GM18907 (cell line): Measurements from ENCODE around the gene OR51Q1.

ENCODE experiments used
- ATAC-seq: cut with Tn5 transposase; IDR thresholded peaks from one replicate; pipeline ENCODE4 v1.9.1; 2021; ENCODE audit warnings: mild to moderate bottlenecking, moderate library complexity; ENCODE audit not compliant: unreplicated experiment

OR51Q1 gene, protein sequence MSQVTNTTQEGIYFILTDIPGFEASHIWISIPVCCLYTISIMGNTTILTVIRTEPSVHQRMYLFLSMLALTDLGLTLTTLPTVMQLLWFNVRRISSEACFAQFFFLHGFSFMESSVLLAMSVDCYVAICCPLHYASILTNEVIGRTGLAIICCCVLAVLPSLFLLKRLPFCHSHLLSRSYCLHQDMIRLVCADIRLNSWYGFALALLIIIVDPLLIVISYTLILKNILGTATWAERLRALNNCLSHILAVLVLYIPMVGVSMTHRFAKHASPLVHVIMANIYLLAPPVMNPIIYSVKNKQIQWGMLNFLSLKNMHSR

DNA sequence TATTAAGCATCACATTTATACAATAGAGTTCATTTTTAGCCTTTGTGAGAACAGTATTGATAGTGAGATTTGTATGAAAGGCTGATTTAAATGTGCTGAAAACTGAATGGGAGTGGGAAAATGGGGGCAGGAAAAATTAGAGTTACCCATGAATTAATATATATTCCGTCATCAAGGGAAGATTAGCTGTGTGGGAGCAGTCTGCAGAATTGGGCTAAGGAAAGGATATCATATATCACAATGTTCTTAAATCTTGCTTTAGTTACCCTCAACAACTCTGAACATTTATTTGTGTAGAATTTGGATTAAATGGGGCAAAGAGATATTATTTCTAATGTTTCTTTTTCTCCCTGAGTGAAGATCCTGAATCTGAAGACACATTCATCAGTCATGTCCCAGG is at the start of gene OR51Q1:
TSS of gene OR51Q1 (plus strand) at position 301 of the 400 bp plus-strand sequence. CDS start at position 391, 90 bp downstream.
- ATAC-seq = no peak

DNA sequence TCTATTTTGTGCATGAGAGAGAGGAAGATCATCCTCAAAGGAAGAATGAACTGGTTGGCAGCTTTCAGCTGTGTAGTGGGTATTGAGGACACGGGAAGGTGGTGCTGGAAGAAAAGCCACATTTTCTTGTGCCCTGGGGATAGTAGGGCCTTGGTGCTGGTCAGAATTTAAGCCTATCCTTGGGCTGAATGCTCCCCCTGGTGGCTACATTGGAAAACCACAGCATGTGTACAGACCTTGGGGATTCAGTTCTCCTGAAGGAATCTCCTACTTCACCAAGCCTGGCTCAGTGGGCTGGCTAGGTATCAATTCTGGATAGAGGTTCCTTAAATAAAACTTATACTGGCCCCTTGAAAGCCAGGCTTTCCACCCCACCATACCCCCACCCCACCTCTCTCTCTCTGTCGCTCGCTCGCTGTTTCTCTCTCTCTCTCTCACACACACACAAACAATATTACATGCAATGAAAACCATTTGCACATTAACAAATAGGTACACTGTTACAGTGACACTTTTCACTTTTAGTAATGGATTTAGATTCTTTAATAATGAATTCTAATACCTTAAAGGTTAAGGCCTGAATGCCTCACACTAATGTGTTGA is 41.1 kb upstream of the OR51Q1 start:
- peak; percentile 90 for ATAC-seq

DNA sequence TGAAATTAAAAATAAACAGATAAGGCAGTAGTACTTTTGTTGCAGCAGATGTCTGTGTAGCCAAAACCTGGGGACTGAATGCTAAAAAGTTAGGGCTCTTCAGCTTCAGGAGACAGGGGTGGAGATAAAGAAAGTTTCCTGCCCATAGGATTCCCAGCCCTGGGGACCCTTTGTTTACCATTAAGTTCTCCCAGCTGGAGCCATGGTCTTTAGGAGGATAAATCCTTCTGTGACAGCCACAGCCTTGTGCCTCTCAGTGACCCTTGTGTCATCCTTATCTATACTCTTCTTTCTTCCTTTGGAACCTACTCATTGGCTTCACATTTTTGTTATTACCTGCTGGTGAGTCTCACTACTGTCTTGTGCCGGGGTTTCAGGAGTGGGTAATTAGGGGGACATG is 38.3 kb upstream of the OR51Q1 start, which contains the start of gene OR51M1:
TSS of gene OR51M1 (plus strand) at position 237 of the 400 bp plus-strand sequence. CDS start 5,587 bp downstream, outside the sequence.
- no peak for ATAC-seq

DNA sequence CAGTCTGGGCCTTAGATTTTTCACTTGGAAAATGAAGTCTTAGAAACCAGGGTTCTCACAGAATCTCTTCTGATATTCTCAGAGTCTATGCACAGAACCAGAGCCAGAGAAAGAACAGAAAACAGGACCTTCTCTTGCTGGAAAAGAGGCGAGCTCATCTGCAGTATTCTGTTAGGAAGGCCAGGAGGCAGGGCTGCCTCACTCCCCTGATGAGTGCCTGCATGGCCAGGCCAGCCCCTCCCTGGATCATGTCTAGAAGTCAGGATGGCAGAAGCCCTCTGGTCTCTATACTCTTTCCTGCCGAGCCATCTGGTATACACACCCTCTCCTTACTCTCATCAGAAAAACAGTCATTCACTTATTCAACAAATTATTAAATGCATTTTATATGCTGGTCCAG is 37.6 kb upstream of the OR51Q1 start:
- ATAC-seq = no peak

DNA sequence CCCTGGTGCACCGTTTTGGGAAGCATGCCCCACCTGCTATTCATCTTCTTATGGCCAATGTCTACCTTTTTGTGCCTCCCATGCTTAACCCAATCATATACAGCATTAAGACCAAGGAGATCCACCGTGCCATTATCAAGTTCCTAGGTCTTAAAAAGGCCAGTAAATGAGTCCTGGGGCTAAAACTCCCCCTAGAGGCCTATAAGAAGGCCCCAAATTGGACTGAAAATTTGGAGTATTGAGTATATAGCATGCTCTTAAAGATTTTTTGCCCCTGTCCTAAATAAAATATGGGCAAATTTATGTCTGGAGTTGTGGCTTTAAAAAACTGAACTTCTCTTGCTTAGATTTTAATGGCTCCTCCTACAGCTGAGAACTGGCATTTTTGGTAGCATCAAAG is 31.7 kb upstream of the OR51Q1 start:
- ATAC-seq = no peak

DNA sequence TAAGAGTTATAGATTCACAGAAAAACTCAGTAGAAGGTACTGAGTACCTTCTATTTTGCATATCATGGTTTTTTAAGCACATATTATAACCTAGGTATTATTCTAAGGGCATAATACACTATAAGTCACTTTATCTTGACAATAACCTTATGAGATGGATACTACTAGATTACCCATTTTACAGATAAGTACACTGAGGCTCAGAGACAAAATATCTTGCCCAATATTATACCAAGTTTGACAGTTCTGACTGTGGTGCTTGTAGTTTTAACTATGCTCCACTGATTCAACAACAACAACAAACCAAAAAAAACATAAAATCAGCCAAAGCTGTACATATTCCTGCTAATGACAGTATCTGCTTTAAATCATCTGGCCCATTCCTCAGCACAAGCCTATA is 27.8 kb upstream of the OR51Q1 start:
- ATAC-seq = no peak

DNA sequence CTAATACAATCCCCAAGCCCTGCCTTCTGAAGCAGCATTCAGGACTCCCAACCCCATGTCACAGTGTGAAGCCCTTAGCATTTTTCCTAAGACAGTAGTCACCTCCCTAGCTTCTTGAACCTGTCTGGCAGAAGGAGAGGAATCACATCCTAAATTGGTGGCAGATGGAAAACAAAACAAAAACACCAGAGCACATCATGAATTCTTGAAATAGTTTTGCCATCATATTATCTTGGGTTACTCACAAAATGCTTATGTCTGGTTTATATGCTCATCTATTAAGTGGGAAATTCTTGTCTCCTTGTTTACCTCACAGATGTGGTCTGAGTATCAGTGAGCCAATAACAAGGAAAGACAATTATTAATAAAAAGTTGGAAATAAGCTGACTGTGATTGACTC is 23.0 kb upstream of the OR51Q1 start:
- no peak for ATAC-seq

DNA sequence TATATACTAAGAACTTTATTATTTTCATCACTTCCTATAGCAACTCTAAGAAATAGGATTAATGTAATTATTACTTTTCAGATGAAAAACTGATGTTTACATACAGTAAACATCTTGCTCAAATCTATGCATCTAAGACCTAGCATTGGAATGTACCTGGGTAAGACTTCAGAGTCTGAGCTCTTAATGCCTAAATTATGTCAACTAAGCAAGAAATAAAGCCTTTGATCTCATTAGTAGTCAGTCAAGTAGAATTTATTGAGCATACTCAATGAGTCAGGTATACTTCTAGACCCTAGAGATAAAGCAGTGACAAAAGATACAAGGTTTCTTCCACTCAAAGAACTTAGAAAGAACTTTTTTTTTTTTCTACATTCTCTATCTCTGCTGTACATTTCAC is 16.7 kb upstream of the OR51Q1 start:
- ATAC-seq = no peak

DNA sequence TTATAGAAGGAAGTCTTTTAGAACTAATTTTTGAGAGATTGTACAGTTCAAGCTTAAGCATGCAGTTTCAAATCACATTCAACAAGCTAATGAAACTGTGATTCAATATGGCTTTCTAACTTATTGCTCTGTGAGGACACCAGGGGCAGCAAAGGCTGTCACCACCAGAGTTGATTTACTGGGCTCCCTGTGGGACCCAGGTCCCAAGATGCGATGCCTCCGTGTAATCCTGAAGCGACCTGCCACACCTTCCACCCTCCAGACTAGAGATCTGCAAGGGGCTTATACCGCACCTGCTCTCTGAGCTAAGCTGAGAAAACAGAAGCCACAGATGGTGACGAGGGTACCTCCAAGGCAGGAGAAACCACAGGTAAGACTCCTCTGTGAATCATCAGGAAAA is 918 bp upstream of the OR51Q1 start:
- ATAC-seq = no peak

DNA sequence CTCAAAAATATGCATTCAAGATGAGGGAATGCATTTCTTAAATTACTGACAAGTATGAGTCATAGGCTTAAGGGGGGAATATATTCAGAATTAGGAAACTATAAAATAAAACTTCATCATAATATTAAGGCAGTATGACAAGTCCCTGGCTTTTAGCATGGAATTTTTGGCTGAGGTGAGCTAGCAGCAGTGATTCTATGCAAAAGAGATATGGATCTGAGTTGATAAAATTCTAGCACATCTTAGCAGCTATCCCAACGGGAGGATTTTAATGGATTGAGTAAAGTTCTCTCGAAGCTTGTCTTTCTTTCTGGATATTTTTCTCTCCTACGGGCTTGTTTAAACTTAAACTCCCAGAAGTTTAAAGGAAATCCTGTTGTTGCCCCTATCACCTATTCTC is 1.2 kb downstream of the OR51Q1 start:
- ATAC-seq = no peak

DNA sequence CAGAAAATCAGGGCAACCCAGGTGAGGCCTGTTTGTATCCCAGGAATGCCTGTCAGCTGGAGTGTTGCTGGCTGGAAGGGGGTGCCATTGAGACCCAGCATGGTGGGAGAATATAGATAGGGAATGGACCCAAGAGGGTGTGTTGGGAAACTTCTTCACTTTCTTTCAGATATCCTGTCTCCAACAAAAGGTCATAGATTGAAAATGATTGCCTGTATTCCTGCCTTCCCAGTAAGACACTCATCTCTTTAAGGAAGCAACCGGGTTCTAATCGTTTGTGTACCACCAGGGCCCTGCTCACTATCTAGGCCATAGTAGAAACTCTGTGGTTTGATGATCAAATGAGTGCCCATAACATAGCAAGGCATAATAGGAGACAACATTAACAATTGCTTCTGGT is 19.5 kb downstream of the OR51Q1 start, which contains the start of gene OR51I1:
TSS of gene OR51I1 (minus strand) at position 101 of the 400 bp plus-strand sequence. CDS start at position 101, 0 bp downstream.
- ATAC-seq = no peak

DNA sequence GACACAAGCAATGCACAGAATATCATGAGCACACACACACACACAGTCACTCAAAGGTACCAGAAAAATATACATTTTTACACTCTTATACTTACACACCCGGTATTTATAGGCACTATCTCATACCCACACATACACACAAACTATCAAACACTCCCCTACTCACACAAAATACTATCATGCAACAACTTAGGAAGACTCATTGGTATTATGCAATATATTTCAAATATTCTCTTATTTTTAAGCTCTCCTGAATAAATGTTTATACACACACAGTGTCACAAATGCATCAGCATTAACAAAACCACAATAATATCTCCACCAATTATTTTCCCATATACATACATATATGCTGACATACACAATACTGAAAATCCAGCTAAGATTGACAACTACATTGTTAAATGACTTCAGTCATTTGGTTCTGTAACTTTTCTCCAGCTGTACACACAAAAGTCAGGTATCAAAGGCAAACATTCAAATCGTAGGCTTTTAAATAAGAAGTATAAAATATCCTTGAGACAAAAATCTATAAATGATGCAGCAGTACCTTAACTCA is 22.0 kb downstream of the OR51Q1 start:
- no peak for ATAC-seq

DNA sequence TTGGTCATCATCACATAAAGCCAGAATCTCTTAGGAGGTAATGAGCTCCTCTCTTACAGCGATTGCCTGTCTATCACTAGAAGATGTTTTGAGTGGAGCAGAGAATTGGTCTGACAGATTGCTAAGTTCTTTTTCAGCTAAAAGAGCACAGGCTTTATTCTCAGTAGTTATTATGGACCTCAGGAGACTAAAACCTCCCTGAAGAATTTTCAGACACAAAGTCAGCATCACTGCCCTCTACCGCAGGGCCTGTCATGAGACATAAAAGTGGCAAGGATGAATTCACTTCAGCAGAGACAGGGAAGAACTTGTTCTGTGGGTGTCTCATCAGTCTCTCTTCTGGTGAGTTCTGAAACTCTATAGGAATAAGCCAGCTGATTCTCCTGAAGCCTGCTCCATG is 27.1 kb downstream of the OR51Q1 start, which contains the start of gene OR51I2:
TSS of gene OR51I2 (plus strand) at position 301 of the 400 bp plus-strand sequence. CDS start 4,166 bp downstream, outside the sequence.
- no peak for ATAC-seq

DNA sequence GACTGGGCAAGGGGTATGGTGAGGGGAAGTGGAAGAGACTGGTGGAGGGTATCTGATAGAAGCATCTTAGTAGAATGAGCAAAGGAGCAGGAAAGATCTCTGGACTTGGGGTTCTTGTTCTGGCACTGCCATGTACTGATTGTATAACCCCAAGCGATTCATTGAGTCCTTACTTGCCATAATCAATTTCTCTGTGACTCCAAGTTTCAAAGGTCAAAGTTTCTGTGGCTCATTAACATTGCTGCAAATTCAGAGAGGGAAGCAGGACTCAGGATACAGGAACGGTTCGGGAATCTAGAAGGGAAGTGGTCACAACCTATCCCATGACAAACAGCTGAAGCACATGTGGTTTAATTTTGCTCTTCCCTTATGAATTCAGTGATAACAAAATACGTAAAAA is 27.5 kb downstream of the OR51Q1 start:
- no peak for ATAC-seq

DNA sequence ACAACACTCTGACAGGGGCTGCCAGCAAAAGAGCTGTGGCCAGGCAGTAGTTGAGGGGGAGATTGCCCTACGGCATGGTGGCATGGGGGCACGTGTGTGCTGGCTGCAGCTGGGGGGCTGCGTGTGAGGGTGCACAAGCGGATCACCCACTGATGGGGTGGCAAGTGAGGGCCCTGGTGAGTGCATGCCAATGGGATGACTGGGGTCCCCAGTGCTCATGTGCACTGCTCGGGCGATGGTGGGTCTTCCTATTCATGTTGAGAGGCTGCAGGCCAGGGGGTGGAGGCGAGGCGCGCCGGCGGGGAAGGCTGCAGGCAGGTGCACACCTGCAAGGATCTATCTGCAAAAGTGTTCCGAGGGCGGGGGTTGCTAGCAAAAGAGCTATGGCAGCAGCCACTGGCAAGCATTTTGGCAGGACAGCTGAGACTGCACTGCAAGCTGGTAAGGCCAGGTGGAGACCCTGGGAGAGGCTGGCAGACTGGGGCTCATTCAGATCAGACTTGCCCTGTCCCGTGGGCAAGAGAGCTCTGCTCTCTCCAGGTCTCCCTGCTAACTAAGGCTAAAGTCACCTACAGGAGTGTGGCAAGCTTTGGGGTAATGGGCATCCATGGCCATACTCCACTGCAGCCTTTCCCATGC is 39.2 kb downstream of the OR51Q1 start:
- ATAC-seq = no peak

DNA sequence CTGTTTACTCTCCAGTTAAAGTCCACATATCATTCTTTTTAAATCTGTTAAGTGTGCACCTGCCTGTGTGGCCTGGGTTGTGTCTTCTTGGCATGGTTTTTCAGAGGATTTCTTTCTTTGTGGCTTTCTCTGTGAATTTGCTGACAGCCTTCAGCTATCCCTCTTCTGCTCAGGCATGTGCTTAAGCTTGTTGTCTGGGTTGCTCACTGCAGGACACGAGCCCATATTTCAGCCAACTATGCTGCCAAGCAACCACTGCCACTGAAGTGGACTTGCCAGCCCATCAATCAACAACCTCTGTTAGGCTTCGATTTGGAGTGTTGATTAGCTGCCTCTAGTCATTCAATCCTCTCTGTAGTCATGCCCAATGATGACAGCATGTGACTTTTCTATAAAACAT is 45.6 kb downstream of the OR51Q1 start:
- ATAC-seq = no peak
